K562 treated with DMSO at 1 percent for 48 hours (cell line): ENCODE measurements around the gene RAB41. TPM values are rescaled to one million over a fixed set of nuclear protein-coding genes. Genes with fewer than 3 reads are reported as not detected.

Experiments
- total RNA-seq: library from RNA; unstranded; fragments of 300-600 nt; gene quantifications from 2 replicates; pipeline ENCODE4 v1.2.3, GENCODE V29; 2022; ENCODE audit warnings: low replicate concordance; ENCODE audit errors: extremely low read depth

RAB41 gene
- not detected in 2 replicates for total RNA-seq

GRCh38 chrX:70281951-70282350, at the start of gene RAB41:
Gene RAB41 (plus strand): TSS chrX:70282172. CDS start chrX:70282218, 46 bp downstream.

DNA sequence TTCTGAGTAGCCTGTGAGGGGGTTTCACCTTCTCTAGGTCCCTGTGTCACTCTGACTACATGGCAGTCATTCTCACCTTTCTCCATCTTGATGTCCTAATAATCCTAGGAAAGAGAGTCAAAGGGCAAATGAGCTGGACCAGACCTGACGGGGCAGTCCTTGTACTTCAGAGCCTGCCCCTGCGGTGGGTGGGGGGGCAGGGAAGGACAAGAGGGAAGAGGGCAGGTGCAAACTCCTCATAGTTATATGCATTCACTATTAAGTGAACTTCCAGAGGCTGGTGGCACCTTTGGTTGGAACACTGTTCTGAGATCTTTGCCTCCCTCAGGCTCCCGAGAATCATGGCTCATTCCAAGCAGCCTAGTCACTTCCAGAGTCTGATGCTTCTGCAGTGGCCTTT, 47.6 kb upstream of the RAB41 start, which contains the start of gene AWAT1:
Gene AWAT1, plus strand, starts transcription at position 301 of the 400 bp plus-strand sequence. Its CDS starts 41 bp downstream, at position 342.

DNA sequence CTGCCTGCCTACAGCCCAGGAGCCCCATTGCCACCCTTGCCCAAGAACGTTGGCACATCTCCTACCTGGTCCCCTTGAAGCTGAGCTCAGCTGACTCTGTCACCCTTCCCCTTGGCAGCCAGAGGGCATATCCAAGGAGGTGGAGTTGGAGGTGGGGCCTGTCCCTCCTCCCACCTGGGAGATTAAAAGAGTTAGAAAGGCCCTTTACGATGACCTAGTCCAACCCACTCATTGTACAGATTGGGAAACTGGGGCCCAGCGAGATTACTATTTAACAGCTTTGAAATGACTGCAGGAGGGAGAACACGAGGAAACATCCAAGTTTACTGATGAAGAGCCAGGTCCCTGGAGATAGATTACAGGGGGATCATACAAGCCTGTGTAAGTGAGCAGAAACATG, 21.9 kb upstream of the RAB41 start, which contains the start of gene P2RY4:
Gene P2RY4, minus strand, starts transcription at position 101 of the 400 bp plus-strand sequence. CDS start 580 bp downstream, outside the sequence.

DNA sequence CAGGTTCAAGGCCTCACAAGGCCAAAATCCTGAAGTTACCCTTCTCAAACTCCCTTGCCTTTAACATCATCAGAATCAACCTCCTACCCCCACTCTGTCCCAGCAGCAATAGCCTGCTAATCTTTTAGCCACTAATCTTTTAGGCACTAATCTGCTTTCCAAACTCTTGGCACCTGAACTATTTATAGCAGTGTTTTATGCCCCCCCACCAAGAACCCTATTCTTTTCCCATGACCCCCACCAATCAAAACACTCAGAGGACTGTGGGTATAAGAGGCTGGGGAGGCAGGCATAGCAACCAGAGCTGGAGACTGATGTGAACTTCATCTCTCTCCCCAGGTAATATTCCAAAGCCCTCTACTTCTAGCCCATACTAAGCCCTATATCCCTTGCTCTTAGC, 13.9 kb upstream of the RAB41 start, which contains the start of gene ARR3:
Gene ARR3, plus strand, starts transcription at position 301 of the 400 bp plus-strand sequence. CDS start 1,052 bp downstream, outside the sequence.

DNA sequence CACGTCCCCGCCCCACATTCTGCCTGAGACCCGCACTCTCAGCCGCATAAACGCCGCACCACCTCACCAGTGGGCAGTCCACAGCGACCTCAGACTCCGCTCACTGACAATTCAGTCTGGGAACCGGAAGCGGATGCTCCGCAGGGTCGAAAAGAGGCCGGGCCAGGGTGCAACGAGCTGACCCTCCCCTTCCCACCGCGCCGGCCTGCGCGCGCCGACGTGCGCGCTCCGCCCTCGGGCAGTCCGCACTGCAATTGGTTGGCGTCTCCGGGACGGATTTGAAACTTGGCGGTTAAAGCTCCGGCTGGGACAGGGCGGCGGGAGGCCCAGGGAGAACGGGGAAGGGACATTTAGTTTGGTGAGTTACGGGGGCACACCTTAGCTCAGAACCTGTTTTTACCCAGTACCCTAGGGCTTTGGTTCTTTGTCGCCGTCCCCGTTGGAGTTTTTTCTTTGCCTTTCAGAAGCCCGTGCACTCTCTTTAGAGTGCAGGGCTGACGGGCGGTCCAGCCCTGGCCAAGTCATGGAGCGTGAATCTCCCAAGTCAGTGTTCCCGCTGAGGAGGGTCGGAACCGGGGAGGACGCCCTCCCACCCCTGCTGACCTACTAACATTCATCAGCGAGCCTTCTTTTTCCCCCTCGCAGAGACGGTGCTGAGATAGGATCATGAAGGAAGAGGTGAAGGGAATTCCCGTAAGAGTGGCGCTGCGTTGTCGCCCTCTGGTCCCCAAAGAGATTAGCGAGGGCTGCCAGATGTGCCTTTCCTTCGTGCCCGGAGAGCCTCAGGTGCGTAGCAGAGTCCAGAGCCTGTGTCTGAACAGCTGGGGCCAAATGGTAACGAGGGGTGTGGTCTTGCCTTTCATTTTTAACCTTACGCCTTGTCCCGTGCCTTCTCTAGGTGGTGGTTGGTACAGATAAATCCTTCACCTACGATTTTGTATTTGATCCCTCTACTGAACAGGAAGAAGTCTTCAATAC, 8.1 kb downstream of the RAB41 start, which contains the start of the genes KIF4A and PDZD11:
Gene KIF4A, plus strand, starts transcription at position 312 of the 978 bp plus-strand sequence. Its CDS starts 355 bp downstream, at position 667.
Gene PDZD11, minus strand, starts transcription at position 135 of the 978 bp plus-strand sequence. CDS start 586 bp downstream, outside the sequence.

Other genes with a start within 250 kb of the RAB41 start
- gene AWAT2, start 232.2 kb upstream of the RAB41 start, total RNA-seq, result not detected in 2 replicates
- not detected in 2 replicates for gene OTUD6A, start 219.7 kb upstream of the RAB41 start, total RNA-seq
- not detected in 2 replicates for gene IGBP1, start 148.7 kb upstream of the RAB41 start, total RNA-seq
- gene DGAT2L6, start 104.7 kb upstream of the RAB41 start, total RNA-seq, result not detected in 2 replicates
- not detected in 2 replicates for gene AWAT1, start 47.5 kb upstream of the RAB41 start, total RNA-seq
- gene P2RY4, start 22.0 kb upstream of the RAB41 start, total RNA-seq, result not detected in 2 replicates
- gene ARR3, start 13.8 kb upstream of the RAB41 start, total RNA-seq, result not detected in 2 replicates
- gene PDZD11, start 7.8 kb downstream of the RAB41 start, total RNA-seq, result not detected in 2 replicates
- not detected in 2 replicates for gene KIF4A, start 7.9 kb downstream of the RAB41 start, total RNA-seq
- not detected in 2 replicates for gene GDPD2, start 141.1 kb downstream of the RAB41 start, total RNA-seq
- gene DLG3, start 162.7 kb downstream of the RAB41 start, total RNA-seq, result not detected in 2 replicates